ENCODE results near the gene PRKAR2B. TPM values are rescaled to one million over a fixed set of nuclear protein-coding genes. Genes with fewer than 3 reads are reported as not detected.

PRKAR2B gene
- total RNA-seq, 2 experiments from 2014 or later = 69.0 to 210 TPM

GRCh38 chr7:107167483-107168232 lies 123.2 kb downstream of the PRKAR2B start:
- TF ChIP-seq EZH2phosphoT487 (IDR thresholded peaks at IDR 0.05; ENCODE audit: borderline replicate concordance, low read depth, low read length) = no peak
- TF ChIP-seq, protein P1, sequence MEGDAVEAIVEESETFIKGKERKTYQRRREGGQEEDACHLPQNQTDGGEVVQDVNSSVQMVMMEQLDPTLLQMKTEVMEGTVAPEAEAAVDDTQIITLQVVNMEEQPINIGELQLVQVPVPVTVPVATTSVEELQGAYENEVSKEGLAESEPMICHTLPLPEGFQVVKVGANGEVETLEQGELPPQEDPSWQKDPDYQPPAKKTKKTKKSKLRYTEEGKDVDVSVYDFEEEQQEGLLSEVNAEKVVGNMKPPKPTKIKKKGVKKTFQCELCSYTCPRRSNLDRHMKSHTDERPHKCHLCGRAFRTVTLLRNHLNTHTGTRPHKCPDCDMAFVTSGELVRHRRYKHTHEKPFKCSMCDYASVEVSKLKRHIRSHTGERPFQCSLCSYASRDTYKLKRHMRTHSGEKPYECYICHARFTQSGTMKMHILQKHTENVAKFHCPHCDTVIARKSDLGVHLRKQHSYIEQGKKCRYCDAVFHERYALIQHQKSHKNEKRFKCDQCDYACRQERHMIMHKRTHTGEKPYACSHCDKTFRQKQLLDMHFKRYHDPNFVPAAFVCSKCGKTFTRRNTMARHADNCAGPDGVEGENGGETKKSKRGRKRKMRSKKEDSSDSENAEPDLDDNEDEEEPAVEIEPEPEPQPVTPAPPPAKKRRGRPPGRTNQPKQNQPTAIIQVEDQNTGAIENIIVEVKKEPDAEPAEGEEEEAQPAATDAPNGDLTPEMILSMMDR (conservative IDR thresholded peaks at IDR 0.05; ENCODE audit: low read length) = peak; percentile 70
- no peaks in the 10 kb centered on the region for H4K20me1 ChIP-seq (ENCODE audit: insufficient read depth, low read length)
- CTCF ChIA-PET (ENCODE audit: unreplicated experiment) = interaction anchor here (0.5 to 0.9 kb wide), 3 partner anchors 220 to 1148 kb away, joined by 3 to 9 read pairs (median 3); no protein-coding TSS in a partner anchor
- H3K9me3 ChIP-seq (ENCODE audit: low read length) = no peaks in the 10 kb centered on the region
- peak overlapping the region; percentile 97 for H2AFZ ChIP-seq (ENCODE audit: low read length)
- peak; percentile 72 for DNase-seq (ENCODE audit: low spot score)
- POLR2A ChIA-PET = interaction anchor here (0.6 to 1.9 kb wide), 20 partner anchors 14 to 627 kb away, joined by 3 to 9 read pairs (median 4); no protein-coding TSS in a partner anchor
- H3K27ac ChIP-seq (ENCODE audit: low read depth, low read length, poor library complexity, severe bottlenecking) = peak overlapping the region; percentile 69
- intact Hi-C loops (cut with micrococcal nuclease; ENCODE audit: unreplicated experiment) = loop anchor here (1.0 to 10.0 kb wide), 6 partner anchors 75 to 883 kb away; partner anchors contain the start of gene NAMPT
- H3K4me3 ChIP-seq (ENCODE audit: low read depth, low read length, poor library complexity, severe bottlenecking) = peak overlapping the region; percentile 75
- H3K4me1 ChIP-seq (ENCODE audit: insufficient read depth, low read length, poor library complexity, severe bottlenecking) = peaks cover 7% of the 10 kb centered on the region
- no TSS peak for BruUV-seq (replicated peaks)
- peak overlapping the region; percentile 98 for H3K4me2 ChIP-seq (ENCODE audit: low read length)
- 0 out of 2 replicates have a peak, but pooled peaks cover 4% of the 10 kb centered on the region for H3K36me3 ChIP-seq (ENCODE audit: insufficient read depth, low read length)
- no peaks in the 10 kb centered on the region for H3K9me2 ChIP-seq (ENCODE audit: insufficient read depth, low read length)
- H3K79me2 ChIP-seq (ENCODE audit: insufficient read depth, low read depth, low read length) = peaks cover 27% of the 10 kb centered on the region

GRCh38 chr7:107168233-107169119 lies 124.0 kb downstream of the PRKAR2B start, which contains the start of gene HBP1:
TSS of gene HBP1 (plus strand) at chr7:107169003. CDS start at chr7:107179894, 10,891 bp downstream.
- peak within 1 kb of the TSS; percentile 70 for H3K27ac ChIP-seq (ENCODE audit: low read depth, low read length, poor library complexity, severe bottlenecking)
- DNase-seq (ENCODE audit: low spot score) = peak; percentile 99
- peak within 1 kb of the TSS; percentile 80 for H3K4me3 ChIP-seq (ENCODE audit: low read depth, low read length, poor library complexity, severe bottlenecking)
- POLR2A ChIA-PET = interaction anchor here (0.5 to 2.0 kb wide), 29 partner anchors 13 to 1003 kb away, joined by 3 to 9 read pairs (median 4); no protein-coding TSS in a partner anchor
- peak within 1 kb of the TSS; percentile 98 for H3K4me2 ChIP-seq (ENCODE audit: low read length)
- peaks cover 35% of the 10 kb centered on the region for H3K79me2 ChIP-seq (ENCODE audit: insufficient read depth, low read depth, low read length)
- intact Hi-C loops (cut with micrococcal nuclease; ENCODE audit: unreplicated experiment) = loop anchor here (1.0 to 10.0 kb wide), 7 partner anchors 76 to 884 kb away; partner anchors contain the start of genes CBLL1 and NAMPT
- no peaks in the 10 kb centered on the region for H3K9me3 ChIP-seq (ENCODE audit: low read length)
- peak within 1 kb of the TSS; percentile 97 for H2AFZ ChIP-seq (ENCODE audit: low read length)
- CTCF ChIA-PET (ENCODE audit: unreplicated experiment) = interaction anchor here (0.5 to 0.9 kb wide), 5 partner anchors 103 to 1149 kb away, joined by 3 to 9 read pairs (median 4); no protein-coding TSS in a partner anchor
- no peaks in the 10 kb centered on the region for H3K9me2 ChIP-seq (ENCODE audit: insufficient read depth, low read length)
- BruUV-seq (replicated peaks) = no TSS peak
- H3K4me1 ChIP-seq (ENCODE audit: insufficient read depth, low read length, poor library complexity, severe bottlenecking) = peaks cover 11% of the 10 kb centered on the region
- no peaks in the 10 kb centered on the region for H4K20me1 ChIP-seq (ENCODE audit: insufficient read depth, low read length)
- 0 out of 2 replicates have a peak, but pooled peaks cover 4% of the 10 kb centered on the region for H3K36me3 ChIP-seq (ENCODE audit: insufficient read depth, low read length)
- TF ChIP-seq, protein P1 (conservative IDR thresholded peaks at IDR 0.05; ENCODE audit: low read length) = no peak
- TF ChIP-seq EZH2phosphoT487 (IDR thresholded peaks at IDR 0.05; ENCODE audit: borderline replicate concordance, low read depth, low read length) = no peak
